HEK293T (cell line): ENCODE results near the gene PAPPA2.

Experiments used
- CTBP1 ChIP-seq: fragments of 450-650 bp; IDR thresholded peaks from 2 replicates; pipeline ENCODE4 v1.6.1; 2016; ENCODE audit warnings: borderline replicate concordance
- FOXK2 ChIP-seq: fragments of 450-650 bp; IDR thresholded peaks from 2 replicates; pipeline ENCODE4 v1.6.1; 2016; ENCODE audit warnings: mild to moderate bottlenecking
- L3MBTL2 ChIP-seq: fragments of 450-650 bp; conservative IDR thresholded peaks from 2 replicates; pipeline ENCODE4 v1.6.1; 2016; ENCODE audit warnings: mild to moderate bottlenecking
- SP1 ChIP-seq: fragments of 450-650 bp; IDR thresholded peaks from 2 replicates; pipeline ENCODE4 v1.6.1; 2017
- TARDBP ChIP-seq: fragments of 450-650 bp; IDR thresholded peaks from 2 replicates; pipeline ENCODE4 v1.6.1; 2016

DNA sequence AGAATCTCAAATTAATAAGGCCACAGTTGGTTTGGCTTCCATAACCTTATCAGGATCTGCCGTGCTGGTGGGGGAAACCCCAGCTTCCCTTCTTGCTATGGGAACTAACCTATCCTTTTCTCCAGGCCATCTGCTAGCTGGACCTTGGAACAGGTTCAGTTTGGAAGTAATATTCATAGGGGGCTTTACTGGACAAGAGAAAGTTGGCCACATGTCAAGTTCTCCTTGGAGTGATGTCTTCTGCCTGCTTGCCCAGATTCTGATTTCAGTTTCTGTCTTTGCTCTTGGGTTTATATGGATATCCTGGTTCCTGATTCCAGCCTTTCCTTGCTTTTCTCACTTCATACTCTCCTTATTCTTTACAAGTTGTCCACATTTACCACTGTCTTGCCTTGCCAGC, 421.9 kb downstream of the PAPPA2 start:
- TF ChIP-seq SP1 (no peak), TARDBP (no peak), FOXK2 (no peak), CTBP1 (no peak), L3MBTL2 (no peak)
